K562 (cell line): ENCODE data around the gene OR2T5.
"Not testable (repeated sequence)": the region's sequence is repeated elsewhere in the genome, so short reads cannot be mapped to it uniquely, and the experiment has no call there.

ENCODE experiments used
- CTCF ChIP-seq, 3 experiments: IDR thresholded peaks in 2 of 3; conservative IDR thresholded peaks in 1 of 3; 2 replicates each; pipeline ENCODE4 v1.5.1; 2011 to 2012; ENCODE audit warnings: low read length in 3 of 3, mild to moderate bottlenecking in 3 of 3, control low read depth in 2 of 3, improper control_type of control experiment in 1 of 3, inconsistent platforms in 1 of 3, low read depth in 1 of 3, mixed read lengths in 1 of 3, moderate library complexity in 1 of 3; ENCODE audit not compliant: insufficient read depth in 2 of 3
- SREBF1 ChIP-seq: fragments of 150-350 bp; IDR thresholded peaks from 2 replicates; pipeline ENCODE4 v1.6.1; 2014; ENCODE audit warnings: antibody characterized with exemption, low read depth, low read length, borderline replicate concordance
- USF2 ChIP-seq: sonication (generic); formaldehyde crosslinking; IDR thresholded peaks from 2 replicates; pipeline ENCODE4 v1.5.0; 2020; ENCODE audit warnings: missing genetic modification reagents

GRCh38 chr1:248453619-248454018 is 34.8 kb upstream of the OR2T5 start:
- not testable (repeated sequence) for TF ChIP-seq USF2 (CRISPR knock-in tag); CTCF (IDR thresholded peaks at IDR 0.05 in 2 of 3, conservative IDR thresholded peaks at IDR 0.05 in 1 of 3; ENCODE audit: insufficient read depth in 2 of 3, low read depth in 1 of 3, low read length in 3 of 3); SREBF1
